Stimulated activated CD4-positive, alpha-beta T cell treated with anti-CD3 and anti-CD28 coated beads, Interleukin-1b, Interleukin-23, amount 100 ng/mL, for 24 hours (primary cell): ENCODE measurements around the gene TLCD3B.
"Not testable (repeated sequence)": the region's sequence is repeated elsewhere in the genome, so short reads cannot be mapped to it uniquely, and the experiment has no call there.

Experiments used
- DNase-seq, 4 experiments: peaks; one replicate each; pipeline ENCODE4 v3.0.0-alpha.2; 2020; ENCODE audit warnings: low read depth in 4 of 4, low spot score in 1 of 4

TLCD3B gene

GRCh38 chr16:30060836-30061554, 29.9 kb upstream of the TLCD3B start:
- DNase-seq = no peak

DNA sequence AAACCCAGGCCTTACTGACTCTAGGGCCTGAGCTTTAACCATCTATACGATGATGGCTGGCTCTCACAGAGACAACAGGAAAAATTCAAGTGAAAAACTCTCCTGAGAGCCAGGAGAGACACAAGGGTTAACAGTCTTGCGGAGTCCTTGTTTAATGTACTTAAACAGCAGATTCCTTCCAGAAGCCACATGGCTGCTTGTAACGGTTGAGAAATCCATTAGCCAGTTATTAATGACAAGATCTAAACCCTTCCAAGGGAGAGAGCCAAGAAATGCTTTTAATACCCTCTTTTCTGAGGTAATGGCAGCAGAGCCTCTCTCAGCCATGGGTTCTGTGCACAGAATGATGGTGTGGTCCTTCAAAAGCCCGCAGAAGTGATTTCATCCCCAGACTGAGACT, 29.3 kb upstream of the TLCD3B start:
- no peak for DNase-seq

GRCh38 chr16:30054959-30055553, 24.0 kb upstream of the TLCD3B start:
- DNase-seq = peak in 2 of 4 experiments; percentile 35 to 40

DNA sequence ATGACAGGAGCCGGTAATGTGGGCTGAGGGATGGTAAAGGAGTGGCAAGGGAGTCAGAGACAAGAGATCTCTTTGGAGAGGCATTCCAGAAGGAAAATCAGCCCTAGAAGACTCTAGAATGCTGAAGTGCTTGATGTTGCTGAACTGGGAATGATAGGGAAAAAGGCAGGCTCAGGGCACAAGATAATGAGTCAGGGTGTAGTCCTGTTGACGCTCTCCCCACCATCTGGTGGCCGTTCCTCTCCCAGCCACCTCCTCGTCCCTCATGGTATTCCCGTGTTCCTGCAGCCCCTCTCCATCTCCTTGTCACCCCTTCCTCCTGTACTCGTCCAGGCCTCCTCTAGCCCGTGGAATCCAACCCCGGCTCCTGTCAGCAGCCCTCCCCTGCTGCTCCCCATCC, 23.4 kb upstream of the TLCD3B start:
- no peak for DNase-seq

DNA sequence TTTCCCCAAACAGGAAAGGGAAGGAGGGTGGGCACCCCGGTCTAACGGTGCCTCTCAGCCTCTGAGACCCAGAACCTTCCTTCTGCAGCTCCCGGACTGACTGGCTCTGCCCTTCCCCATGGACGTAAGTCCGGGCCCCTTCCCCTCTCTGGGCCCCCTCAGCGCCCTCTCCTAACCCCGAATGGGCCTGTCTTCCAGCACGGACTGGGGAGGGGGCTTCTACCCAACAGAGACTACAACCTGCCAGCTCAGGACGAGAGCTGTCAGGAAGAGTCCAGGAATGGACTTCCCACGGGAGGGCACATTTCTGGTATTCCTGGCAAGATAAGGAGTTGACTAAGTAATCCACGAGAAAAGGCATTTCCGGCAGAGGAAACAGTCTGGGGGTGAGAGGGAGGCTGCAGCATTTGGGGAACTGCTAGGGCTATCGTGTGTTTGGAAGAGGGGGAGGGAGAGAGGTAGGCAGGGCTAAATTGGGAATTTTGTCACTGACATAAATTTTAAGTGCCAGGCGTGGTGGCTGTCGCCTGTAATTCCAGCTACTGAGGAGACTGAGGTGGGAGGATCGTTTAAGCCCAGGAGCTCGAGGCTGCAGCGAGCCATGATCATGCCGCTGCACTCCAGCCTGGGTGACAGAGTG, 22.4 kb upstream of the TLCD3B start:
- DNase-seq = no peak

- peak; percentile 88 to 94 (median 93) for DNase-seq
These were observed 21.8 kb upstream of the TLCD3B start for GRCh38 chr16:30052671-30053372.

DNA sequence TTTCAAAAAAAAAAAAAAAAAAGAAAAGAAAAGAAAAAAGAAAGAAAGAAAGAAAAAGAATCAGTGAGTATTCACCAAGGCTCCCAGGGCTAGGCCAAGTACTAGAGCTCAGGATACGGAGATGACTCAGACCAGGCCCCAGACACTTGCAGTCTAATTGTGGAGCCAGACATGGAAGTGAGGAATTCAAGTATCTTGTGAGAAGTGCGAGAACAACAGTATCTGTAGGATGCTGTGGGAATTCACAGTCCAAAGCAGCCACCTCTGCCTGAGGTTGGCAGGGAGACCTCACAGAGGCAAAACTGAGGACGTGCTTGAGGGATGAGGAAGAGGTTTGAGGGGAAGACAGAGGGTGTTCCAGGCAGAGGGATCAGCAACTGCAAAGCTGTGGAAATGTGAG, 20.4 kb upstream of the TLCD3B start:
- DNase-seq = no peak

DNA sequence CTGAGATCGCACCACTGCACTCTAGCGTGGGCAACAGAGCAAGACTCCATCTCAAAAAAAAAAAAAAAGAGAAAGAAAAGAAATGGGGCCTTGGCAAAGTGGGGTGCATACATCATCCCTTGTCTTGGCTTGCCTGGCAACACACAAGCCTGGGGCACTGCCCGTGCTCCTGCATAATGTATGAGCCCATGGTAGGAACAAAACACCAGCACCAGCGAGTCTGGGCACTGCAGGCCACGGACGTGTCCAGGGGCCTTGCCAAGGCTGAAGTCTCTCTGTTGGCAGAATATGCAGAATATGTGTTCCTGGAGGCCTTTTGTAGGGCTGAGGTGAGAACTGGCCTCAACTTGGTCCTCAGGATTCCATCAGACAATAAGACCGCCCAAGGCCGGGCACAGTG, 18.8 kb upstream of the TLCD3B start:
- no peak for DNase-seq

DNA sequence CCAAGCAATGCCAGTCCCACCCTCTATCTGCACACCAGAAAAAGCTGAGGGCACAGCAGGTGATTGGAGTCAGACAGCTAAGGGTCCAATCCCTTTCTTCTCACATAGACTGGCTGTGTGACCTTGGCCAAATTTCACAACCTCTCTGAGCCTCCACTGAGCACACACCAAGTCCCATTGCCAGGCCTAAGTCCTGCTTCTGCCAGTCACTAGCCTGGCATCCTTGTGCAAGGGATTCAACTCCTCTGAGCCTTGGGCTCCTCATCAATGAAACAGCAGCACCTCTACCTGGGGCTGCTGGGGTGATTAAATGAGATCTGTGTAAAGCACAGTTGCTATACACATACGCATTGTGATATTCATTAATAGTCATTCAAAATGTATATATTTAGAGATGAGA, 15.5 kb upstream of the TLCD3B start:
- no peak for DNase-seq

- DNase-seq = no peak
These were observed 15.1 kb upstream of the TLCD3B start for GRCh38 chr16:30046178-30046577.

- DNase-seq = no peak
These were observed 10.8 kb upstream of the TLCD3B start for GRCh38 chr16:30041841-30042240.

DNA sequence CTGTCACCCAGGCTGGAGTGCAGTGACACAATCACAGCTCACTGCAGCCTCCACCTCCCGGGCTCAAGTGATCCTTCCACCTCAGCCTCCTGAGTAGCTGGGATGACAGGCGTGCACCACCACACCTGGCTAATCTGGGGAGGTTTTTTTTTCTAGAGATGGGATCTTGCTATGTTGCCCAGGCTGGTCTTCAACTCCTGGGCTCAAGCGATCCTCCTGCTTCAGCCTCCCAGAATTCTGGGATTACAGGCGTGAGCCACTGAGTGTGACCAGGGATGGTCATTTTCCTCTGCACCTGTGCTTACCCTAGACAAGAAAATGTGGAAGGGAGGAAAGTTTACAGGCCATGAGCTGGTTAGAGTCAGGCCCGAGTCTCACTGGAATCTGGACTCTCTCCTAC, 9.6 kb upstream of the TLCD3B start:
- not testable (repeated sequence) for DNase-seq

DNA sequence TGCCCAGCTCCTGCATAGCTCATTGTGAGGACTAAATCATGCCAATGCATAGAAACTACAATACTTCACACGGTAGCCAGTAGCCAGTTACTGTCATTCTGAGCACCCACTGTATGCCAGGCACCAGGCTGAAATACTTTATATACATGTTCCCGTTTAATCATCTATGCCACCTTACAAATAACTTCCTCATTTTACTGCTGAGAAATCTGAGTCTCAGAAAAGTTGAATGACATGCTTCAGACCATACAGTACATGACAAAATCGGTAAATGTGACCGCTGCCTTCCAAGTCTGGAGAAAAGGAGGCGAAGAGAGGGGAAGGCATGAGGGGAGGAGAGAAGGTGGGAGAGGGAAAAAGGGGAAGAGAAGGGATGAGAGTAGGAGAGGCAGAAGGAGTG, 9.2 kb upstream of the TLCD3B start:
- DNase-seq = no peak

DNA sequence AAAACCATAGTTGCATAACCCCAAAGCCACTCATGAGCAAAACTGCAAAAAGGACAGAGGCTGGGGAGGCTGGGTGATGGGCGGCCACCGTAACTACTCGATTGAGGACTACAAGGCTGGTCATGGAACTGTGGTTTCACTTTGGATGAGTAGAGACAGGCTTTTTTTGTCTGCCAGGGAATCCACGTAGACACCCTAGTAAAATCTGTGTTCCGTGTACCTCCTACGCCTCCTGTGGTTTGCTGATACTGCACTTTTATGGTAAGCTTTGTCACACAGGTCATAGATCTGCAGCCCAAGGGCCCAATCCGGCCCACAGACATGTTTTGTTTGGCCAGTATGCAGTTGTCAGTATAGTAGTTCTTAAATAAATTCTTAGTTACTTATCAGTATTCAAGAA, 2.2 kb upstream of the TLCD3B start:
- no peak for DNase-seq

DNA sequence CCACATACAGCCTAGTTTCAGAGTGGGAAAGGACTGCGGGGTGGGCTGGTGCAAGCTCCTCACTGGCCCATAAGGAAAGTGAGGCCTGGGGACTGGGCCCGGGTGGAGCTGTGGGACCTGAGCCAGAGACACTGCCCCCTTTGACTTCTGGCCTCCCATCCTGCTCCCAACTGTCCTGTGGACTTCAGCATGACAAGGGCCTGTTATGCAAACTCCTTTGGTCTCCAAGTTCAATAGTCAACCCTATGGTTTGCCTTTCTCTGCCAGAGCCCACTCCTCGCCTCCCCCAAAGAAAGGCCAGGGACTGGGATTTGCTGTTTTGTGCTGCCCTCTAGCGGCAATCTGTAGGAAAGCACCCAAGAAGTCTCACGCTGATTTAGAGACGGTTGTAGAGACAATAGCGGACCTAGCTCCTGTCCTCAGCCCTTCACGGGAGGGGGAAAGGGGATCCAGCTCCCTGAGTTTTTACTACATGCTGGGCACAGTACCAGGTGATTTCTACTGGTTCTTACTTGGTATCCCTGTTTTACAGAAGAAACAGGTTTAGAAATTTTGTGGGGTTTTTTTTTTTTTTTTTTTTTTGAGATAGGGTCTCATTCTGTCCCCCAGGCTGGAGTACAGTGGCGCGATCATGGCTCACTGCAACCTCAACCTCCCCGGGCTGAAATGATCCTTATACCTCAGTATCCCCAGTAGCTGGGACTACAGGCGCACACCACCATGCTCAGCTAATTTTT, 1.2 kb upstream of the TLCD3B start:
- DNase-seq = peak in 2 of 4 experiments; percentile 42 to 55

GRCh38 chr16:30031477-30031918, 427 bp upstream of the TLCD3B start:
- no peak for DNase-seq

GRCh38 chr16:30030011-30030685, 923 bp downstream of the TLCD3B start:
- no peak for DNase-seq

GRCh38 chr16:30028438-30029076, 2.5 kb downstream of the TLCD3B start:
- DNase-seq = no peak

DNA sequence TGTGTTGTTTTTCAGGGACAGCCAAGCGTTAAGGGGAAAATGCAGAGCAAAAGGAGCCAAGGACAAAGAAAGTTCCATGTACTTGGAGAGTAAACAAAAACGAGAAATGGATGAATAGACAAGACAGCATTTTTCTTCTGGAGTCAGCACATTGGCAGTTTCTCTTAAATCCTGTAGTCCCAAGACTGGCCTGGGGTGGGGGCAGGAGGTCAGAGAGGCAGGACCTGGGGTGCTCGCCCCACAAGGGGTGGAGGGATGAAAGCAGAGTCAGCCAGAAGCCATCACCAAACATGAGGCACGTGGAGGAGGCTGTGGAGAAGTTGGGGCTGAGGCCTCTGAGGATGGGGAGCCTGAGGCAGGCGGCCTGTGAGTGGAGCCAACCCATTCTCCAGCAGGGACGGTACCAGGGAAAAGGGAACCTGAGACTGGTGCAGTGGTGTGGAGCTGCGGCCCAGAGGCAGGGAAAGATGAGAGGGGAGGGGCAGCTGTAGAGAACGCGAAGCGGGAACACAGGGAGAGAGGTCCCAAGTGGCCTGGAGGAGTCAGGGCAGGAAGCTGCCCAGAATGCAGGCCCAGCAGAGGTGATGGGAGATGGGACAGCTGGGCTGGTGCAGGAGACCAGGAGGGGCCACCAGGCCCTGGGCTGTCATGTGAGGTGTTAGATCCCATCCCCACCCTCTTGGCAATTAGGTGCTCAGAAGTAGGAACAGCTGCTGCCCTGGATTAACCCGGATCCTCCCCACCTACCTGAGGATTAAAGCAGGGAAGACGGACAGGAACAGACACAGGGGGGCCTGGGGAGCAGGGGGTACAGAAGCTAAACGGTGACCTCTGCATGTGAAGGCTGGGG, 3.3 kb downstream of the TLCD3B start:
- DNase-seq = no peak
